Type B pancreatic cell (in vitro differentiated cells): Measurements from ENCODE around the gene MTHFR. TPM values are rescaled to one million over a fixed set of nuclear protein-coding genes. Genes with fewer than 3 reads are reported as not detected.
"Not testable (repeated sequence)": the region's sequence is repeated elsewhere in the genome, so short reads cannot be mapped to it uniquely, and the experiment has no call there.

Experiments
- DNase-seq: peaks from one replicate; pipeline ENCODE4 v3.0.0; 2021; ENCODE audit warnings: mixed read lengths; ENCODE audit not compliant: unreplicated experiment; ENCODE audit errors: extremely low spot score
- H3K27ac Mint-ChIP-seq: 2 replicates; pipeline ENCODE4 v1.8.0; 2021; ENCODE audit warnings: mild to moderate bottlenecking, mixed read lengths
- H3K27me3 Mint-ChIP-seq: 2 replicates; pipeline ENCODE4 v1.8.0; 2021; ENCODE audit warnings: mixed read lengths
- H3K36me3 Mint-ChIP-seq: 2 replicates; pipeline ENCODE4 v1.8.0; 2021; ENCODE audit warnings: mixed read lengths
- H3K4me1 Mint-ChIP-seq: one replicate; pipeline ENCODE4 v1.8.0; 2021; ENCODE audit warnings: mixed read lengths; ENCODE audit not compliant: unreplicated experiment
- H3K4me3 Mint-ChIP-seq: 2 replicates; pipeline ENCODE4 v1.8.0; 2021; ENCODE audit warnings: mild to moderate bottlenecking, mixed read lengths
- H3K9me3 Mint-ChIP-seq: 2 replicates; pipeline ENCODE4 v1.8.0; 2021; ENCODE audit warnings: mixed read lengths
- CTCF ChIP-seq: fragments of 200-600 bp; sonication (generic); conservative IDR thresholded peaks from 2 replicates; pipeline ENCODE4 v1.5.0; 2021; ENCODE audit warnings: antibody characterized with exemption, mild to moderate bottlenecking
- total RNA-seq: library from RNA; stranded (reverse); gene quantifications from 2 replicates; pipeline ENCODE4 v1.2.1, GENCODE V29; 2021; ENCODE audit warnings: low replicate concordance

MTHFR gene
- total RNA-seq, 1 donor from 2014 or later = 30.1 TPM

- no peak for TF ChIP-seq CTCF
- H3K4me1 Mint-ChIP-seq = peaks cover 16% of the 10 kb centered on the region
- no peak overlapping the region for H3K27ac Mint-ChIP-seq
- DNase-seq = no peak
- no peaks in the 10 kb centered on the region for H3K9me3 Mint-ChIP-seq
- H3K27me3 Mint-ChIP-seq = no peaks in the 10 kb centered on the region
- H3K4me3 Mint-ChIP-seq = no peak overlapping the region
- H3K36me3 Mint-ChIP-seq = peaks cover 21% of the 10 kb centered on the region
These were observed 7.3 kb upstream of the MTHFR start for GRCh38 chr1:11813021-11813420.

GRCh38 chr1:11807133-11807532 lies 1.4 kb upstream of the MTHFR start:
- Mint-ChIP-seq H3K4me1 (peaks cover 34% of the 10 kb centered on the region), H3K27ac (peak overlapping the region; percentile 100), H3K4me3 (peak overlapping the region; percentile 100), H3K9me3 (no peaks in the 10 kb centered on the region), H3K27me3 (no peaks in the 10 kb centered on the region), H3K36me3 (peaks cover 11% of the 10 kb centered on the region)
- DNase-seq = no peak
- TF ChIP-seq CTCF = no peak

- Mint-ChIP-seq H3K9me3 (no peaks in the 10 kb centered on the region), H3K27me3 (no peaks in the 10 kb centered on the region), H3K4me3 (peak overlapping the region; percentile 100), H3K36me3 (peaks cover 5% of the 10 kb centered on the region), H3K27ac (peak overlapping the region; percentile 100), H3K4me1 (peaks cover 39% of the 10 kb centered on the region)
- no peak for TF ChIP-seq CTCF
- no peak for DNase-seq
These were observed 658 bp upstream of the MTHFR start for GRCh38 chr1:11806307-11806936.

GRCh38 chr1:11804666-11805421 lies 920 bp downstream of the MTHFR start:
- H3K4me1 Mint-ChIP-seq = peaks cover 39% of the 10 kb centered on the region
- H3K27me3 Mint-ChIP-seq = no peaks in the 10 kb centered on the region
- DNase-seq = no peak
- peak overlapping the region; percentile 100 for H3K4me3 Mint-ChIP-seq
- no peak for TF ChIP-seq CTCF
- peaks cover 5% of the 10 kb centered on the region for H3K36me3 Mint-ChIP-seq
- H3K9me3 Mint-ChIP-seq = no peaks in the 10 kb centered on the region
- H3K27ac Mint-ChIP-seq = peak overlapping the region; percentile 100

- H3K36me3 Mint-ChIP-seq, DNase-seq, H3K27me3 Mint-ChIP-seq, H3K9me3 Mint-ChIP-seq: not testable (repeated sequence)
- H3K4me3 Mint-ChIP-seq = peak overlapping the region; percentile 100
- H3K27ac Mint-ChIP-seq = peak overlapping the region; percentile 100
- peaks cover 36% of the 10 kb centered on the region for H3K4me1 Mint-ChIP-seq
These were observed 1.7 kb downstream of the MTHFR start for GRCh38 chr1:11803924-11804665.
